ENCODE measurements around the gene STARD8.

Gene STARD8

DNA sequence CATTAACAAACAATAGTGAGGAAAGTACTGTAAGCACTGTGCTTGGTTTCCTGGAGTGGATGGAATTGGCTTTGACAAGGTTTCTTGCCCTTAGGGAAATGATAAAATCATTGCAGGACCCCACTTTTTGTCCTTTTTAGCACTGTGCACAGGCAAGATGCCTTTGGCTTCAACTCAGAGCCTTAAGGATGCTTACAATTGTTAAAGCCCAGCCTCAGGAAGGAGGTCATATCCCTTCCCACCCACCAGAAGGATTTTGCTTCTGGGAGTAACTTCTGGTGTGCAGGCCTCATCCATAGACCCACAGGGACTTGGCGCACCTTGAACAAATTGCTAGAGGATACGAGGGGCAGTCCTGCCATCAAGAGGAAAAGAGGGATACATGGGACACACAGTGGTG is 44.5 kb downstream of the STARD8 start:
- DNase-seq (ENCODE audit: low read depth): no peak

- no peak for DNase-seq (ENCODE audit: low read depth)
These were observed 45.2 kb downstream of the STARD8 start for GRCh38 chrX:68692651-68693050.

GRCh38 chrX:68693481-68694434 is 46.3 kb downstream of the STARD8 start:
- peak; percentile 25 for DNase-seq (ENCODE audit: low read depth)

DNA sequence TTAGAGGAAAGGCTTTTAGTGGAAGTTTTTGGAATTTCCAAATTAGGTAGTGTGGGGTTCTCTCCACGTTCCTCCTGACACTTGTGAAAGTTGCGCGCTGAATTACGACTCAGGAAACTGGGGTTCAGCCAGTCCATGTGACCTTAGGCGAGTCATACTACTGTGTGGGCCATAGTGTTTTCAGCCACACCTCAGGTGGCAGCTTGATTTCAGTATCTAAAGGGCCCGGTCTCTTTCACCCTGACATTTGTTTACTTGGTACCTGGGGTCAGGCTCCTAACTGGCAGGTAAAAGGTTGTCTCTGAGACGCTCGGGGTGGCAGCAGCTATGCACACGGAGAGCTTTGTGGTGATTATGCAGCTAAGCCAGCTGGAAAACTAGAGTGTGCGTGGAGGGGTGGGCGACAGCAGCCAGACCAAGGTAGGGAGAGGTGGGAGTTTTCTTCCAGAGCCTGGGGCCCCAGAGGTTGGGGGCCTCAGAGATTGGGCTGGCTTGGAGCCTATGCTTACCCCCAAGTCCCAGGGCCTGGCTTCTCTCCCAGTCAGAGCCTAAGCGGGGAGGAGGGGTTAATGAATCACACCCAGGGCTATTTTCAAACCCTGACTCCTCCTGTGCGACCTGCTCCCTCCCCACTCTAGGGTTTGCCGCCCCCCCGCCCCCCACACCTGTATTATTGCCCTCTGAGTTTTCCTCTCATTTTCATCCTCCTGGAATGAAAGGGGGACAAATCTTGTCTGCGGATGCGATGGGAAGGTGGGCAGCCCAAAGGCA is 47.2 kb downstream of the STARD8 start:
- DNase-seq (ENCODE audit: low read depth): no peak

DNA sequence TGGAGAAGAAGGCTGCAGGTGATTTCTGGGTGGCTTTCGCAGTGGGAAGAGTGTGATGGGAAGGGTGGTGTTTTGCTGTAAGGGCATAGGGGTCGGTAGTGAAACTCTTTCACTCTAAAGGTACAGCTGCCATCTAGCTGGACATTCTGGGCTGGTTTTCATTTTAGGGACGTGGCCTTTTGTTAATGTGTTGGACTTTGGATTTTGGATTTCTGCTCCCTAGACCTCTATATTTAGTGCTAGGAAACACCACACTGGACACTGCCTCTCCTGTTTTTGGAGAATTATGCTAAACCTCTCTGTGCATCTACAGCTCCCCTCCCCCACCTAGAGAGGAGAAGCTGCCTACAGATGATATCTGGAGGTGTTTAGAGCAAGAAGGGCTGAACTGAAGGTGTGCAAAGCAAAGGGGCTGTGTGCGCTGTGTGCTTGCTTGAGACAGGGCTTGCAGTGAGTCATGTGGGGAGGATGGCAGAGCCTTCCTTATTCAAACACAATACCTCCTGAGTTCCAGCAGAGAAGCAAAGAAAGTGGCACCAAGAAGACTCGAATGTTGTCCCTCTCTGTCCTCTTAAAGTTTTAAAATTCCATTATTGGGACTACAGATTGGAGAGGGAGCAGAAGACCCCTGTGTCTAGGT is 47.9 kb downstream of the STARD8 start:
- no peak for DNase-seq (ENCODE audit: low read depth)

DNA sequence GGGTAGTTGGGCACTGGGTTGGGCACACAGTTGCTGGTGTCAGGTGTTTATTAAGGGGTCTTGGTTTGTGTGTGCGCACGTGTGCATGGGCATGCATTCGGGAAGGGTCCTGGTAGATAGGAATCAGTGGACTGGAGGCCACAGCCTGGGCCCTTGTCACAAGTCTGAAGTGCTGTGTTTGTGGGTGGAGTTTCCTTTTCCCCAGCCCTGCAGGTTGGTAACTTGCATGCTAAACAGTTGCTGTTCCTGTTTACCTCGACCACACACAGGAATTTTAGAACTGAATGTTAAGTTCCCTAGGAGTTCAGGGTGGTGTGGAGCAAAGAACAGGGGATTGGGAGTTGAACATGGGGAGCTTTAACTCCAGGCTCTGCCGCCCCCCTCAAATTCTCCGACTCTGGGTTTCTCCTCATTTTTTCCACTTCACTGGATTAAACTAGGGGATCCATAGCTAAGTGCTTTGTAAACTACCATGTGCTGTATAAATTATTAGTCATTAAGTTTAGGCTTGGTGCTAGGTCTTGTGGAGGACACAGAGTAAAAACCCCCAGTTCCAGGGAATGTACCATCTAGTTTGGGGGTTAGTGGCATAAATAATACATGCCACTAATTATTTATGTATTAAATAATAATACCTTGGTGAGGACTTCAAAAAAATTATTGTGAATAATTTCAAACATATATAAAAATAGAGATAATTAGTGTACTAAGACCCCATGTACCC is 49.0 kb downstream of the STARD8 start:
- DNase-seq (ENCODE audit: low read depth): no peak

- DNase-seq (ENCODE audit: low read depth): no peak
These were observed 49.6 kb downstream of the STARD8 start for GRCh38 chrX:68697036-68697435.

DNA sequence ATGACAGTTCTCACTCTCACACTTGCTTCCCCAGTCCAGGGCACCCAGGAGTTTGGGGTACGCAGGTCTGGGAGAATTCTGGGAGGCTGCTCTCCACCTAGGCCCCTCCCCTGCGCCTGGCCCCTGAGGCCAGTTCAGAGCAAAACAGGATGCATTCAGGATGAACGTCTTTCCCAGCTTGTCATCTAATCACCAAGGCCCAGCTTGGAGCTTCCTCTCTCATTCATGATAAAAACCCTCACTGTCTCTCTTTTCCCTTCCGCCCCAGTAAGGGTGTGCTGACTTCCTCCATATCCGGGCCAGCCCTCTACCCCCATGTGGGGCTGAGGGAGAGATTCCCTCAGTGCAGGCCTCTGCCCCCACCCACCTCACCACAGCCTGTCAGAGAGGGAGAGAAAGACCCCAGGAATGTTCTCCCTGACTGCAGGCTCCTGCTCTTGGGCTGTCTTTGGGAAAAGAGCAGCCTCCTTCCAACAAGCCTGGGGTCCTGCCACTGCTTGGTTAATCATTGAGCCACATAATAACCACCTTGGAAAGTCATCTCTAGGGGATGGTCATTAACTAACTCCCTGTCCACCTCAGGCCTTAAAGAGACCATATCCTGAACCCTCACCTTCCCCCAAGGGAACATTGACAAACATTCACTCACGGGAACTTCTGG is 50.1 kb downstream of the STARD8 start:
- no peak for DNase-seq (ENCODE audit: low read depth)

DNA sequence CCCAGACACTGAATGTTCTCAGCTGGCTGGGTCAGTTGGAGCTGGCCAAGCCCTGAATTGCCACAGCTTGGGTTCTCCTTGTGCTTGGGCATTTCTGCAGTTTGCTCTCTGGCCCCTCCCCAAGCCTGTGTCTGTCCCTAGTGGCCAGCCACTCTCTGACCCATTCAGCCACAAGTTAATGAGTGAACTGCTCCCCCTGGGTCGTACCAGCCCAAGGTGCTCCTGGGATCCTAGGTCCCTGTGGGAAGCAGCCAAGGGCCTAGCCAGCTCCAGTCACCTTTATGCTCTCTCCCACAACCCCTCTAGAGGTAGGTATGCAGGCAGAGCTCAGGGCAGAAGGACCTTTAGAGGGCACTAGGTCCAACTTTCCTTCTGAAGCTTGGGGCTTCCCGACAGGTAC is 51.5 kb downstream of the STARD8 start:
- no peak for DNase-seq (ENCODE audit: low read depth)

DNA sequence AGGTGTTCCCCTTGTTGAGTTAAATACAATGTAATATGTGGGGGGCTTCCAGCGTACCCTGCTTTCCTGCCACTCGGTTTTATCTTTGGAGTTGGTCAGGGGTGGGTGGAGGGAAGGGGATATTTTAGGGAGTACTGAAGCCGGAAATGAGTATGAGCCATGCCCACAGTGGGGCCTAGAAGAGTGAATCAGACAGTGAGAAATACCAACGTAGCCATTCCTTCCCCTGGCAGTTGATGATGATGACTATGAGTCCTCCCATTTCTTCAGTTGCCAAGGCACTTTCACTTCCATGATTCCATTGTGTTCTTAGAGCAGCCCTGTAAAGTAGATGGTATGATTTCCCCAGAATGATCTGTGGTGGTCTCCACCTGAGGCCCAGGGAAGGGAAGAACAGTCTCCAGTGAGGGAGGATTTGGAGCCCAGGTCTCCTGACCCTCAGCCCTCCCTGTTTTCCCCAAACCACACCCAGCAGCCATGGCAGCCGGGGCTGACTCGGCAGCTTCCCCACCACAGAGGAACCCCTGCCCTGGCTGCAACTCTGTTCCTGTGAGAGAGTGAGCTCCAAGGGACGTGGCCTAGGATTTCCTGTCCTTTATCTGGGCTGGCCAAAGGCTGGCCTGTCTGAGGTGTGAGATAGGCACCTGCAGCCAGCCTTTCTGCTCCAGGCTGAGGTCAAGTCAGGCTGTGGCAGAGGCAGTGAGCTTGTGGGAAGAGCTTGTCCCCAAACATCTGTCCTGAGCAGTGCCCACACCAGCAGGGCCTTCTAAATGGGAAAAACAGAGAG is 52.7 kb downstream of the STARD8 start:
- no peak for DNase-seq (ENCODE audit: low read depth)

DNA sequence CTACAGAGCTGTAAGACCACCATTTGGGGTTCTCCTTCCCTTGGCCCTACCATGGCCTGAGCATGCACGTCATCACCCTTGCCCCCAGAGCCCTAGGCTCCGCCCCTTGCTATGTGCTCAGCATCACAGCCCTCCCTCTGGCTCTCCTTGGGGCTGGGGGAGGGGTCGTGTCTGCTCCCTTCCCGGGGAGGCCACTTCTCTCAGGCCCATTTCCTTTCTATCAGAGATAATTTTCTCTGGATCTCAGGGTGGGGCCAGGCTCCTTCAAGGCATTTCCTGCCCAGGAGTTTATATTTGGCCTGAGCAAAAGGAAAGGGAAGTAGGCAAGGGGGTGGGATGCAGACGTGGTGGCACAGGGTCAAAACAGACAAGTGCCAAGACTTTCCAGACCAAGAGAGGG is 55.9 kb downstream of the STARD8 start:
- DNase-seq (ENCODE audit: low read depth): no peak

DNA sequence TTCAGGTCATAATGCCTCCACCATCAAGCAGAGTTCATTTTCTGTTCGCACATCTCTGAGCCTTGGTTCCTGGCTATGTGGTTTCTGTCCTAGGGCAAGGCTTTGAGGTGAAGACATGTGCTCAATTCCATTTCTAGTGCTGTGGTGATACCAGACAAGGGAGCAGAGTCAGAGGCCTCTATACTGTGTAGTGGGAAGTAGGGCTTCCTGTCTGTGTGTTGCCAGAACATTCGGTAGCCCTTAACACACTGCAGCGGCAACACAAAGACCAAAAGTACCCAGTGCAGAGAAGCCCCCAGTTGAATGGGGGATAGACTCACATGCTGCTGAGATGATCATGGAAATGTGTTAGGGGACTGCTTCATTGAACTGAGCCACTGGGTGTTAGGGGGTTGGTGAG is 56.4 kb downstream of the STARD8 start:
- DNase-seq (ENCODE audit: low read depth): no peak

GRCh38 chrX:68705986-68706385 is 58.5 kb downstream of the STARD8 start:
- no peak for DNase-seq (ENCODE audit: low read depth)

DNA sequence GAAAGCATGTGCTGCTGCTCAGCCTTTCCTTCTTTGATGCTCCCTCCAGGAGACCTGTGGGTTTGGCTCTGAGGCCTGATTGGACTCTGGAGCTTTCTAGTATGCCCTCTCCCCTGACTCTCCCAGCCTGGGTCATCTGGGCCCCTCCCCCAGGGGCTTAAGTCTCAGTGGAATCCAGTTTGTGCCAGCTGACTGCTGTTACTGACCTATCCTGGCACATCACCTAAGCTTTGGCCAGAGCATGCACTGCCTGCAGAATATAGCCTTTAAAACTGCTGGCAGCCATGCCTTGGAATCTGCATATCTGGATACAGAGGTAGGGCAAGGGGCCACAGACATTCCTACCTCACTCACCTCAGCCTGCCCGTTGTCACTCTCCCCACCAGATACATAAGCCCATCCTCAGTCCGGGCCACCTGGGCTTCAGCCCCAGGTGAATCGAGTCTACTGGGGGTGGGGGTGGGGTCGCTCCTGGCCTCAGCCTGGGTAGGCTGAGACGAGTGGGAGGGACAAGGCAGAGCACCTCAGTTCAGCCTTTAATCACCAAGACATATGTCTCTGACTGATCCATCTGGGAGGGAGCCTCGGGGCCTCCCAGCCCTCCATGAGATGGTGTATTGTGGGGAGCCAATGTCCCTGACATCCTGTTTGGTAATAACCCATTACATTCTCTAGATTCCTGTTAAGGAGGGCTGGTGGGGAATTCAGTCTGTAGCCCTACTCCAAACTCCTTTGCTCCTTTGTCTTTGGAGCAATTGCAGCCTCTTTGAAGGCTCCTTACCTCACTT is 61.2 kb downstream of the STARD8 start:
- no peak for DNase-seq (ENCODE audit: low read depth)

- DNase-seq (ENCODE audit: low read depth): peak; percentile 25
These were observed 63.6 kb downstream of the STARD8 start for GRCh38 chrX:68710870-68711576.

DNA sequence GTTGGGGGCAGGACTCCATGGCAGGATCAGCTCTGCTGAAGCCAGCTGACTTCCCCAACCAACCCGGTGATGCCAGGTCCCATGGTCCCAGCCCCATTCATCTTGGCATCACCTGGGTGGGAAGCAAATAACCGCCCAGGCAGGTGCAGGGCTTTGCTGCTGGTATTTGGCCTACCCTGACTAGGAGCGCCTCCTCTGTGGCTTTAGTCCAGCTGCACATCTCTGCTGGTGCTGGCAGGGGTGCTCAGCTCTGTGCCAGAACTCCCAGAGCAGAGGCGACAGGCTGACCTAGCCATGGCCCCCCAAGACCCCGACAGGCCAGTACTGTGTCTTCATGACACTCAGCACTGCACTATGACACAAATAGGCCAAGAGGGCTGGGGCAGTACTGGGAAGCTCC is 64.4 kb downstream of the STARD8 start:
- no peak for DNase-seq (ENCODE audit: low read depth)

DNA sequence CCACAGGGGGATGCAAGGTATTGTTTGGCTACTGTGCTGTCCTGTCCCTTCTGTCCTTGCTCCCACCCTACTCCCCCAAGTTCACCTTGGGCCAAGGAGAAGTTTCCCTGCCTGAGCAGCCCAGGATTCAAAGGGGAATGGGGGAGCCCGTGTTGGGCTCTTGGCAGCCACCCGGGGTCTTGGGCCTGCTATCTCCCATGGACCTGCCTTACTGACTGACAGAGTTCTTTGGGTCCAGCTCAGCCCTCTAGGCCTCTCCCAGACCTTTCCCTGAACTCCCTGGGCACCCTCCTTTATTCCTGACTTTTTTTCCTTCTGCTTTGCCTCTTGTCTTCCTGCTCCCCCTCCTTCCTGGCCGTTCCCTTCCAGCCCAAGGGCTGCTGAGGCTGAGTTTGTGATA is 67.4 kb downstream of the STARD8 start:
- DNase-seq (ENCODE audit: low read depth): no peak

- no peak for DNase-seq (ENCODE audit: low read depth)
These were observed 69.7 kb downstream of the STARD8 start for GRCh38 chrX:68717196-68717595.

All from fibroblast of gingiva (primary cell).